ENCODE measurements around the gene ZFYVE21.

Gene ZFYVE21

DNA sequence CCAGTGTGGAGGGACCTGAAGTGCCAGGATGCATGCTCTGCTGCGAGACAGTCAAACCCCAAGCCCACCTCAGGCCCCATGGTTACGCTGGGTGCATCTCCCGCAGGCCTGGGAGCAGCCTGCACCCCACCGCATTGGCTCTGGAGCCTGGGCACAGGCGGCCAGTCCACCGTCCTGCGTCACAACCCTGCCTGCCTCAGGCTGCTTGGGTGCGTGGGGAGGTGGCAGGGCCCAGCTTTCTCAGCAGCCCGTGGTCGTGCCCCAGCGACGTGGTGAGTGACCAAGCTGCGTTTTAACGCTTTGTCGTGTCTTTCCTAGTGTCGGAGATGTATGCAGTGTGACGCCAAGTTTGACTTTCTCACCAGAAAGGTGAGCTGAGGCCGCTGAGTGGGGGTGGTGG is 10.9 kb downstream of the ZFYVE21 start:
- DNase-seq: no peak

DNA sequence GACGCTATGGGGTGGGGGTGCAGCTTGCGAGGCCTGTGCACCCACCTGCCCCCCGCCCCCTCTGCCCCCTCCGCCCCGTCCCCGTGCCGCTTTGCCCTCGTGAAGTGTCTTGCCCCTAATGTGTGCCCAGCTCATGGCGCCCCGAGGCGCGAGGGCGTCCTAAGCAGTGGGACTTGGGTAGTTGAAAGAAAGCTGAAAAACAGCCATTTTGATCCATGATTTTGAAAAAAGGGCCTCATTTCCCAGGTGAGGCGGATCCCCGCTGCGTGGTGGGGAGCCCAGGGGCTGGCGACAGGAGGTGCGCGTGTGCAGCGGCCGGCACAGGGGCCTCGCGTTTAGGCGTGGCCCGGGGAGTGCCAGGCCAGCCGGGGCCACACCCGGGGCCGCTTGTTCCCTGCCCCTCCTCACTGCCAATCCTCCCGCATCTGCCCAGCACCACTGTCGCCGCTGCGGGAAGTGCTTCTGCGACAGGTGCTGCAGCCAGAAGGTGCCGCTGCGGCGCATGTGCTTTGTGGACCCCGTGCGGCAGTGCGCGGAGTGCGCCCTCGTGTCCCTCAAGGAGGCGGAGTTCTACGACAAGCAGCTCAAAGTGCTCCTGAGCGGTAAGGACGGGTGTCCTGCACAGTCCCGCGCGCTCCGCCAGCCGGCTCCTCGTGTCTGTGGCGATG is 11.8 kb downstream of the ZFYVE21 start:
- no peak for DNase-seq

DNA sequence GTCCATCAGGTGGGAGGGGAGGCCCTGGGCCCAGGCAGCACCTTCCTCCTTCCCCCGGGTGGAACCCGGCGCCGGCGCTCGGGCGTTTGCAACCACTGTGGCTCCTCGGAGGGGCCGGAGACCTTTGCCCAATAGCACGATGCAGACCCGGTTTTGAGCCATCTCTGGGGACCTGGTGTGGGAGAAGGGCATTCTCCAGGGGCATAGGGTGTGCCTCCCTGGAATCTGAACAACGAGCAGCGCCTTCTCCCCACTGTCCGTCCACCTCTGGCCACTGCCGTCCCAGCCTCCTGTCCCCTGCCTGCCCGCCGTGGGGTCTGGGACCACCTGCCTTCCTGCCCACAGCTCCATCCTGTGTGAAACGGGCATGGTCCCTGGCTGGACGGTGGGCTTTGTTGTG is 12.5 kb downstream of the ZFYVE21 start:
- DNase-seq: no peak

DNA sequence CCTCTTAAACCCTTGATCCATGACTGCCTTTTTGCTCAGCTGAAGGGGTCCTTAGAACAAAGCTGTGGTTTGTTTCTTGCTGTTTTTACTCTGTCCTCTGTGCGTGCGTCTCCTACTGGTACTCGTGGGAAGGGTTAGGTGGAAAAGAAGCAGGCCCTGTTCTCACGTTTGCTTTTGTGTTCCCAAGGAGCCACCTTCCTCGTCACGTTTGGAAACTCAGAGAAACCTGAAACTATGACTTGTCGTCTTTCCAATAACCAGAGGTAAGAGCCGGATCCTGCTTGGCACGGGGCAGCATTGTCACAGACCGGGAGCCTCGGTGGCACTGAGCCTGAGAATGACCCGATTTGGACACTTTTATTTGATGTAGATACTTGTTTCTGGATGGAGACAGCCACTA is 13.1 kb downstream of the ZFYVE21 start:
- DNase-seq: no peak

DNA sequence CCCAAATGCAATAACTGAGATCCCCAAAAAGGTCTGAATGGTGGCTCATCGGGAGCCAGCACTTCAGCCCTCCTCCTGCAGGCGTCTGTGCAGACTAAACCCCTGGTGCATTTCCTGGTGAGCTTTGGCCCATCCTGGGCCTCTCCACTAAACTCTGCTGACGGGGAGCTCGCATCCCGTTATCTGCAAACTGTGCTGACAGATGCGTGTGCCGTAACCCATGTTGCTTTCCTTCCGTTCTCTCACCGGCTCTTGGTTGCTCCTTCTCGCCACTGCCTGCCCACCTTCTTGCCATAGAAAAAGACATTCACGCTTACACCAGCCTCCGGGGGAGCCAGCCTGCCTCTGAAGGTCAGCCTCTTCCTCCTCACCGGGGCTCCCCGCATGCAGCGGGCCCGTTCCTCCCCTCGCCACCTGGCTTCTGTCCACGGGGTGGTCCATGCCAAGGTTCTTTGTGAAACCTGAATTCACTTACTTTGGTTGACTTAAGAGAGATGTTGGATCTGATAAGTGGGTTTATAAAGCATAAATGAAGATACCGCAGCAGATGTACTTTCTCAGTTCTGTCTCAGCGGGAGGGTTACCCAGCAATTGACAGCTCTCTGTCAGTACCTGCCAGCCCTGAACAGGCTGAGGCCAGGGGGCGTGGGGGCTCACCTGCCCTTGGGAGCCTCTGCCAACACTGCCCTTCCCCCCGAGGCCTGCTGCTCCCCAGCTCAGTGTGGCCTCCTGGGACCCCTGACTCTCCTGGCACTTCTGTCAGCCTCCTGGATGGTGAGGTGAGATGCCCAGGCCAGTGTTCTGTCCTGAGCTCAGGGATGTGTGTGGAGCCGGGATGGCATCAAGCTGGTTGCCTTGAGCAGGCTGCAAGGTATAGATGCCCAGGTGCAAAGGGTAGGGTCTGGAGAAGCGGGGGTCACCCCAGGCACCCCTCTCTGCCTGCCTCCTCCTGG is 14.2 kb downstream of the ZFYVE21 start:
- no peak for DNase-seq

DNA sequence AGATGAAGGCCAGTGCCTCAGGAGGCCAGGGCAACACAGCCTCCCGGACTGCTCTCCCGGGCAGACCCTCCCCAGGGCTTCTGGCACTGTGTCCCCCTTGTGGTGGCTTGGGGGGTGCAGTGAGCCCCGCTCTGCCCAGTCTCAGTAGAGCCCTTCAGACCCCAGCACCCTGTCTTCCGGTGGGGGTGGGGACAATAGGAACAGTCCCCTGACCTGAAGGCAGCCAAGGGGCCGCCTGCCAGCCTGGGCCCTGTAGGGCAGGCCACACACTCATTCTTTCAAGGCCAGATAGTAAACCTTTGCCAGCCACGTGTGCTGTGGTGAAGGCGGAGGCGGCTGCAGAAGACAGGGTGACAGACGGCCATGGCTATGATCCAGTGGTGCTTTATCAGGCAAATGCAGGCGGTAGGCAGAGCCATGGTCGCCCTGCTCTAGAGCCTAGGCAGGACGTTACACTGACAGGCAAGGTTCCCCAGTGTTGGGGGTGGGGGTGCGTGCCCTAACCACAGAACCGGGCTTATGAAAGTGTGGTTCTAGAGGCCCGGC is 15.0 kb downstream of the ZFYVE21 start:
- DNase-seq: no peak

DNA sequence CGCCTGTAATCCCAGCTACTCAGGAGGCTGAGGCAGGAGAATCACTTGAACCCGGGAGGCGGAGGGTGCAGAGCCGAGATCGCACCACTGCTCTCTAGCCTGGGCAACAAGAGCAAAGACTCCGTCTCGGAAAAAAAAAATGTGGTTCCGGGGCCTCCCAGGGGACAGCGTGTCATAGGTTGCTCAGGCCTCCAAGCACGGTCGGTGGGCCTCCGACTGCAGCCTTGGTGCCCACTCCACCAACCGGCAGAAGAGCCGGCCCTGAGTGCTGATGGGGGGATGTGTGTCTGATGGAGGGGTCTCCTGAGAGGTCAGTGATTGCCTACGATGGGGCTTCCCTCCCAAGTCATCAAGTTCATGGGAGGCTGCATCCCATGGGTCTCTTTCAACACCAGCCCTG is 15.9 kb downstream of the ZFYVE21 start:
- DNase-seq: no peak

DNA sequence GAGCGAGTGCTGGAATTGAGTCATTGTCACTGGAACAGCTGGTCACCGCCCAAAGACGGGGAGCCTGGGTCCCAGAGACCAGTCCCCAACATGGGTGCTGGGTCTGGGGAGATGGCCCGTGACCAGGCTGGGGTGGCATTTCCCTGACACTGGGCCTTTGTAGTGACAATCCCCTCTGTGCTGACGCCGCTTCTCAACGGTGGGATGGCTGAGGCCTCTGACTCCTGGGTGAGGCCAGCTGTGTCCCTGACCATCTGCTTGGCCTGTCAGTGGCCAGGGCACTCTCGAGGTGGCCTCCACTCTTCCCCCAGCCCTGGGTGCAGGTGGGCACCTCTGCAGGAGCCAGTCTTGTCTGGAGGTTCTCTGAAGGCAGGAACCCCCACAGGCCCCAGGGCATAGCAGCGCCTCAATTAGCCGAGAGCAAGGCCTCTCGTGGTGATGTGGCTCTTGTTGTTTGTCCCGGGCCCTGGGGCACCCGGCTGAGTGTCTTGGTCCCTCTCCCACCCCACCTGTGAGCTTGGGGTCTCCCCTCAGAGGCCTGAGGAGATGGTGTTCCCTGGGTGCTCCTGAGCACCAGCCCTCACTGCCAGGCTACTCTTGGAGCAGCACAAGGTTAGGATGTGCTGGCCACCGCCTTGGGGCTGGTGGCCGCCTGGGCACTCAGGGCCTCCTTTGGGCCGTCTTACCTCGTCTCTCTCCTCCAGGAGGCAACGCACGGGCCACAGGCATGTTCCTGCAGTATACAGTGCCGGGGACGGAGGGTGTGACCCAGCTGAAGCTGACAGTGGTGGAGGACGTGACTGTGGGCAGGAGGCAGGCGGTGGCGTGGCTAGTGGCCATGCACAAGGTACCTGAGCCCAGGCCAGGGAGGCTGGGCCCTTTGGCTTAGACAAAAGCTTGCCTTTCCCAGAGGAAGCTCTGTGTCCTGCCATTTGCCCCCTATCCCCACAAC is 16.6 kb downstream of the ZFYVE21 start:
- DNase-seq: no peak

DNA sequence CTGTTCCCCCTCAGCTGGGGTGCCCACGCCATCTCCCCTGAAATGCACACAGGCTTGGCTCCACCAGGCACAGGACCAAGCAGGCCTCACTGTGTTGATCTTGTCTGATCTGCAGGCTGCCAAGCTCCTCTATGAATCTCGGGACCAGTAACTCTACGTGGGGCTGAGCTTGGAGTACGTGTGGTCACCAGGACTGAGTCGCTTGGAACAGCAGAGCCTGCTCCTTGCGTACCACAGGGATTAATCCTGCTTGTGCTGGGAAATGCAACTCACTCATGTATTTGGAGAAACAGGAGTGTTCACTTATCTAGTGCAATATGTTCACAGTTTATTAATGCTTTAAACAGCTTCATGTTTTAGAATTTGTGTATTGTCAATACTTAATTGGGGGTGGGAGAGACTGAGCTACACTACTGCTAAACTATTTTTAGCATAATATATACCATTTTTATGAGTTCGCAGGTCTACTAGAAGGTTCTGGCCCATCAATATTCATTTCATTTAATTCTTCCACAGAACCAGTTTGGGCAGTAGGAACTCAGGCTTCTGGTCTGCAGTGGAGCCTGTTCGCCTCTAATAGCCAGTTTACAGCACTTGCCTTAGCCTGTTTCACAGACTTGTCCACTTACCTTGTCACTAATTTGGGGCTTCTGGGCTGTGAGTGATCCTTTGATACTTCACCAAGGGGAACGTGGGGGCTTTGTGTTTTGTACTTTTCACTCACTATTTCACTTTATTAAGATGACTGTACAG is 17.4 kb downstream of the ZFYVE21 start:
- no peak for DNase-seq

DNA sequence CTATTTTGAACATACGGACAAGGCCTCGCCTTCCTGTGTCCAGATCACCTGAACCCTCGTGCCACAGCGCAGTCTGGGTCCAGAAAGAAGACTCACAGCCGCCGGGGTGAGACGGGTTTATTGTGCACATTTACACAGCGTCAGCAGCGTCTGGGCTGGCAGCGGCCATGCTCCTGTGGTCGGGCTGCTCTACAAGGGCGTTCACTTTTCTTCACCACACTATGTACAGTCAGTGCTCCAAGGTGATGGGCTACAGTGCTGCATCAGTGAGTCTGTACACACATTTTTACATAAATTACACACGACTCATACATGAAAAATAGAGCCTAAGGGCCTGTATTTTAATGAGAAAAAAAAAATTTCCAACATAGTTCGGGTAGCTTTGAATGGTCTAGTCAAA is 18.0 kb downstream of the ZFYVE21 start:
- DNase-seq: no peak

DNA sequence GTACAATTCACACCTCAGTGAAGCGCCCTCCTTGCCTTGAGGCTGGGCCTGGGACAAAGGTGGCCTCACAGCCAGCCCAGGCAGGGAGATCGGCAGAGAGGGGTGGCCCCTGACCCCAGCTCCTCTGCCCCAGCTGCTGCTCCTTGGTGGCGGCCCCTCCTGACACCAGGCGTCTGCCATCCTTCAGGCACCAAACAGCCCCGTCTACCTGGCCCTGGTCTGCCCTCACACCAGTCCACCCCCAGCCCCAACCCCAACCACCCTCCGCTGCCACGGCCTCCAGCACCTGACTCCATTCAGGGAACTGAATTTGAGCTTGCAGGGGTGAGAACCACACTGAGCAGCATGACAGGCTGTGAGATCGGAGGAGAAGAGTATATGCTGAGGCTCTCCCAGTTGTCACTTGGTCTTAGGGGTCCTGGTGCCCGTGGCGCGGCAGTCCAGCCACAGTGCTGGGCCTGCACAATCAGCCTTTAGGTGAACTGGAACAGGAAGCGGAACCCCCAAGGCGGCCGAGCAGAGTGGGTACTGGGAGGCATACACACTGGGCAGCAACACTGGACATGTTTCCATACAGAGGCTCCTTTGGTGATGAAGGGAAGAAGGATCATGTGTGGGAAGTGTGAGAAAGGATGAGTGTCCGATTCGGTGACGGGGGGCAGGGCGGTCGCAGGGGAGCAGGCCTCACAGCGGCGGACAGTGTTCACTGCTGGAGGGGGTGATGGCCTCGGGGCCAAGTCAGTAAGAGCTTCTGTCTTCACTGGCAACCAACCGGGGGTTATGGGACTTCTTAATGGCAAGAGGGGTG is 18.7 kb downstream of the ZFYVE21 start:
- no peak for DNase-seq

DNA sequence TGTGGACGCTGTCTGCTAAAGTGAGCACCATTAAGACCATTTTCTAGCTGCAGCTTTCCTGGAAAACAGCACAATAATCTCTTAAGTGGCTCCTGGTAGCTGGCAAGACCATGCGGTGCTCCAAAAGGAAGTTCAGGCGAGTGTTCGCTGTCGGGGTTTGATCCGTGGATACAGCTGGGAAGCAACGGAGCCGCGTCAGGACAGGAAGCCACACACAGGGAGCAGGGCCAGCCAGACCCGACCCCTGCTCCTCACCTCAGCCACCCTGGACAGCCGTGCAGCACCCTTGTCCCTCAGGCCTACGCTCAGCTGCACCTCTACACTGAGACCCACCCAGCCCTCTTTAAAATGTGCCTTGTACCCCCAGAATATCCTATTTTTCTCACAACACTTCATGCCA is 19.4 kb downstream of the ZFYVE21 start:
- DNase-seq: no peak

DNA sequence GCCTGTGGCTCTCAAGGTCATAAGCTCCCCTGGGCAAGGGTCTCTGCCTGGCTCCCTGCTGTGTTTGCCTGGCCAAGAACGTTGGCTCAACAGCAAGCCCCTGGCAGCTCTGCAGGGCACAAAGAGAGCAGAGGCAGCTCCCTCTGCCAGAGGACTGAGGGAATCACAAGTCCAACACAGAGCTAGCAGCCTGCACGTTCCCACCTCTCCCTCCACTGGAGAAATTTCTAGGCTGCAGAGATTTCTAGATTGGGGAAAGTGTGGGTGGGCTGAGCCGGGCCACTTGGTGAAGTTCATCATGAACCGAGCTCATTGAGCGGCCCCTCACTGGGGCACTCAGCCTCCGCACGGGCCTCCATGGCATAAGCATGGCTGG is 19.8 kb downstream of the ZFYVE21 start:
- DNase-seq: no peak

DNA sequence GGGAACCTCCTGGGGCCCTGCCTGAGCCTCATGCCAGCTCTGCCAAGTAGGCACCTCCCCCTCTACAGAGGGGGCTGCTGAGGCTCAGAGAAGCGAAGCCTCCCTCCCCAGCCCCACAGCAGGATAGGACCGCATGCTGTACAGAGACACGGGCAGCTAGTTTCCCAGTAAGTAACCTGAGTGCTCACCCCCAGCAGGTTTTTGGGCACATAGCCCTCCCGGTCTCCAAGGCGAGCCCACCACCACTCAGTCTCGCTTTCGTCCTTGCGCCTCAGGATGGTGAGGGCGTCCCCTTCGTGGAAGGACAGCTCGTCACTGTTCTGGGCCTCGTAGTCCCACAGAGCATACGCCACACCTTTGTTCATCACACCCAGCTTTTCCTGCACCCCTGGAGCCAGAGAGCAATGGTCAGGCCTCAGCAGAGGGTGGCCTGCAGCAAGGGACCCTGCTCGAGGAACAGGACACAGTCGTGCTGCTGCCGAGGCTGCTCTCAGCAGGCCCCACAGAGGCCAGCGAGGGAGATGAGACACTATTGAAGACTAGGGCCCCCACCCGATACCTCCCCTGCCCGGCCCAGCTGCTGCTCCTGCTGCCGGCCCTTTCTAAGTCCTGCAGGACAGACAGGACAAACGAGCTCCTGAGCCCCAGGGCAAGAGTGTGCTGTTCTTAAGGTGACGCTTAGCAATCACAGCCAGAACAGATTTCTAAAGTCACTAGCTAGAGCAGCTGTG is 20.4 kb downstream of the ZFYVE21 start:
- no peak for DNase-seq

DNA sequence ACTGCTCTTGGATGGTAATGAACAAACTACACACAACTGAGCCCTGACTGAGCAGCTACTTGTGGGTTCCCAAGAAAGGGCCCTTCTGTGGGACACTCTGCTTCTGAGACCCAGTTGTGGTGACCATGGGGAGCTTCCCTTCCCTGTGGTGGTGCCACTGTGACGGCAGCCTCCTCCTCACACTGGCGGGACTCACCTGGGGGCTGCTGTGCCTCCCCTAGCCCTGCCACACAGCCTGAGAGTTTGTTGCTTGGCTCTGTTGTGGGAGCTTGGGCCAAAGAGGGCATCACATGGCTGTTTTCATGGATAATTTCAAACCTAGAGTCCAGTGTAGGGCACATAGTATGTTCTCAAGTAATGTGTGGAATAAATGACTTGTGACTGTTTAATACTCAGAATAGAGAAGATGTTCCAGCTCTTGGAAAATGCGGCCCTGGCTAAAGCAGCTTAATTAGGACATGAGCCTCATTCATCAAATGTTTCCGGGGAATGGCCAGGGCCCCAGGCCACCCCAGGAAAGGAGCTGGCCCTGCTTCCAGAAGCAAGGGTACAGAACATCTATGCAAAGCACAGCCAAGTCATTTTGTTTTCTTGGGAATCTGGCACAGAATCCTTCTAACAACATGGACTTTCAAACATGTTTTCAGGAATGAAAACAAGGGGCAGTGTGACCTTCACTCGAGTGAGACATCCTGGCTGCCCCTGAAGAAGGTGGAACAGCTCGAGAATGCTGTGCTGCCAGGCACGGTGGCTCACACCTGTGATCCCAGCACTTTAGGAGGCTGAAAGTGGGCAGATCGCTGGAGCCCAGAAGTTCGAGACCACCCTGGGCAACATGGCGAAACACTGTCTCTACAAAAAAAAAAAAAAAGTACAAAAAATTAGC is 21.2 kb downstream of the ZFYVE21 start:
- DNase-seq: no peak

DNA sequence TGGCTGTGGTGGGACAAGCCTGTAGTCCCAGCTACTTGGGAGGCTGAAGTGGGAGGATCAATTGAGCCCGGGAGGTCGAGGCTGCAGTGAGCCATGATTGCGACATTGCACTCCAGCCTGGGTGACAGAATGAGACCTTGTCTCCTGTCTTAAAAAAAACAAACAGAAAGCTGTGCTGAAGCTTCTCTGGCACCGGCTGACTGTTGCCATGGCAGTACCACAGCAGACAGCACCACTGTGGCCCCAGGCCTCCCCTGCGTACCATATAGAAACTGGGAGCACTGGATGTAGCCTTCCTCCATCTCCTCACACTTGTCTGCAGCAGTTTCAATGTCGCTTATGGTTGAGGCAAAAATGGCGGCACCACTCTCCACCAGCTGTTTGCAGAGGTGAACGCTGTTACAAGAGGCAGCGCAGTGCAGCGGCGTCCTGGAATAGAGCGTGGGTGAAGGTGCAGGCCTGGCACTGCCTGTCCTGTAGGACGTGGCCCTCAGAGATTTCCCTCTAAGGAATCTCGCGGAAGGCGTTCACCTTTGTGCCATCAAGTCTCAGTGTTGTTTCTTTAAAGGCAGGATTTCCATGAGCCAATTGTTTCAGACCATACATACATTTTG is 21.9 kb downstream of the ZFYVE21 start:
- DNase-seq: no peak

DNA sequence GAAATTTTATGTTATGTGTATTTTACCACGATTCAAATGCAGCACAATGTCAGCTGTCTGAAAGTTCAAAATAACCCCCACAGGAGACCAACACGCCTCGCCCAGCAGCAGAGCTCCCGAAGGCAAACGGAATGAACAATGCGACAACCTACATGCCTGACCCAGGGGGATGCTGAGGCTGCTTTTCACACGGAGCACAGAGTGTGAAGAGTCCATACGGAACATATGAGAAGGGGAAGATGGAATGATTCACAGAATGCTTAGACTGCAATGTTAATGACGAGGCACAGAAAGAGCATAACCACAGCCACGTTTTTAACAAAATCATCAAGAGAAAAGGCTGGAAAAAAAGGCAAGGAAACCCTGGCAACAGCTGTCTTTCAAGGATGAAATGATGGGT is 22.6 kb downstream of the ZFYVE21 start:
- no peak for DNase-seq

DNA sequence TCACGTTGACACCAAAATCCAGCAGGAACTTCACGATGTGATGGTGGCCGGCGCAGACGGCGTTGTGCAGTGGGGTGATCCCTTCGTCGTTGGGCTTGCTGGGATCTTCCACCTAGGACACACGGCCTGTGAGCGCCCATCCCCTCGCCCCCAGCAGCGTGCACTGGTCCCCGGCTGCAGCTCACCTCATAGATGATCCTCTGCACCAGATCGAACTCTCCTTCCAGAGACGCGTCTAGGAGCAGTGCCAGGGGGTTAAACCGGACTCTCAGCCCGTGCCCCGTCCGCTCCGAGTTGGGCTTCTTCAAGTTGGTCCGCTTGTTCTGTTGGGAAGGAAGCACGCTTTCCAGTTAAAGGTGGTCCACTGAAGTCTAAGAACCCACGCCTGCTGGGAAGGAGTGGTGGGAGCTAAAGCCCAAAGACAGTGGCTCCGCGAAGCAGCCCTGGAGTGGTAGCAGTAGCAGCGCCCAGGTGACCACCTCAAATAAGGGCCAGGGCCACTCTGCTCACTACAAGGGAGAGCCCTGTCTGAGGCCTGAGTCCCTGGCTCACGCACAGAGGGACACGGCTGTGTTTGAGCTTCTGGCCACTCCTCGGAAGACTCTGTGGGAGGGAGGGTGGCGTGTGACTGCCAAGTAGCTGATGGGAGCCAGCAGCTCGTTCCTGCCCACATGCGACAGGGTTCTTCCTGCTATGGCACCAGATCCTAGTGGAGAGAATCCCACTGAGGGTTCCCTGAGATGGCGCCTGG is 23.3 kb downstream of the ZFYVE21 start:
- DNase-seq: no peak

All from CD4-positive, alpha-beta T cell treated with Interleukin-17A for 1 hour (primary cell).